Activated T-helper 9 cell treated with anti-CD3 and anti-CD28 coated beads, Interleukin-2, amount 50 U/mL, for 16 hours (primary cell): ENCODE measurements around the gene FBRSL1.

ENCODE experiments used
- DNase-seq: peaks from one replicate; pipeline ENCODE4 v3.0.0-alpha.2; 2020; ENCODE audit warnings: low read depth

The FBRSL1 gene

DNA sequence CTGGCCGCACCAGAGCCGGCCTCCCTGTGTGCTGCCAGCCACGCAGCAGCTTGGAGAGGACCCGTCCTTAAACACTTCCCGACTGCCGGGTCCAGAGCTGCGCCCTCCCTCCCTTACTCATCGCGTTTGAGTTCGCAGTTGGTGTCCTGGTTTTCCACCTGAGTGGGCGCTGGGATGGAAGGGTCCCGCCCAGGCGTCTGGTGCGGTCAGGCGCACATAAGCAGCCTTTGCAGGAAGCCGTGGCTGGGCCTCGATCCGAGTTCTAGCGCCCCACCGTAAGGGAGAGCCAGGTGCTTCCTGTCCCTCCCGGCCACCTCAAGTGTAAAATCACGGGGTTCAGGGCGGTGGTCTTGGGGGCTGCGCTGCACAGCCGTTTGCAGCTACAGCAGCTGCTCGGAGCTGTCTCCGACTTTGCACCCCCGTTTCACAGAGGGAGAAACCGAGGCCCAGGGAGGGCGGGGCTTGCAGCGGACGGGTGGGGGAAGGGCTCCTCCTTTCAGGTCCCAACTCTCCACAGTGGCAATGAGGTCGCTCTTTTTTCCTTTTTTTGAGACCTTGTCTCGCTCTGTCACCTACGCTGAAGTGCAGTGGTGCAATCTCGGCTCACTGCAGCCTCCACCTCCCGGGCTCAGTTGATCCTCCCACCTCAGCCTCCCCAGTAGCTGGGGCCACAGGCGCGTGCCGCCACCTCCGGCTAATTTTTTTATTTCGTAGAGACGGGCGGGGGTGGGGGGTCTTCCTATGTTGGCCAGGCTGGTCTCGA lies 69.1 kb downstream of the FBRSL1 start:
- DNase-seq: no peak

DNA sequence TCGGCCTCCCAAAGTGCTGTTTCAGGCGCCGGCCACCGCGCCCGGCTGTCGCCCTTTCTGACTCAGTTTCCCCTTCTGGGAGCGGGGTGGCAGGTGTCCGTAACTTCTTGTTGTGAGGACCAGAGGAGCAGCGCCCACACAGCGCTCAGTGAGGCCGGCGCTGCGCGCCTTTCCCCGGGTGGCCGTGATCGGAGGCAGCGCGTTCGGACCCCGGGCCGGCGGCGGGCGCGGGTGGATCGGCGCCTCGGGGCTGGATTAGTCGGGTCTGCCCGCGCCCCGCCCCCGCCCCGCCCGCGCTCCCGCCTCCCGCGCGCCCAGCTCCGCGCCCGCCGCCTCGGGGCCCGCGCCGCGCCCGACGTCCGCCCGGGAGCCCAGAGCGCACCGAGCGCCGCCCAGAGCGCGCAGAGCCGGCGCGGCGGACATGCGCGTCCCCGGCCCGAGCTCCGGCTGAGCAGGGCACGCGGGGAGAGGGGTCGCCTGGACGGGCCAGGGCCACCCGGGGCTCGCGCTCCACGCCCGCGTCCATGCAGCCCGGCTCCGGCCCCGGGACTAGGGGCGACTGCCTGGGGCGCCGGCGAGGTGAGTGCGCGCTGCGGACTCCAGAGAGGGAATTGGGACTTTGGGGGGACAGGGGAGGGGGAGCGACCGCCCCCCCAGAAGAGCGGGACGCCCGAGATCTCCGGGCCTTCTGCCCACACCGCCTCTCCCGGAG lies 69.9 kb downstream of the FBRSL1 start:
- DNase-seq: no peak

DNA sequence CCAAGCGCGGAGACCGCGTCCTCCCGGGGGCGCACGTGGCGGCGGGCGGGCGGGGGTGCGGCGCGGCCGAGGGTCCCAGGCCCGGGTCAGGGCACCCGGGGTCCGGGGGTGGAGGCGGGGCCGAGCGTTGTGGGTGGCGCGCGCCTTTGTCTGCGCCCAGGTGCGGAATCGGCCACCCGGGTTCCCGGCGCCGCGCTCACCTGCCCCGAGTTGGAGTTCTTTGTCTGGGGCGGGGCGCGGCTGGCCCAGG lies 70.3 kb downstream of the FBRSL1 start:
- no peak for DNase-seq

DNA sequence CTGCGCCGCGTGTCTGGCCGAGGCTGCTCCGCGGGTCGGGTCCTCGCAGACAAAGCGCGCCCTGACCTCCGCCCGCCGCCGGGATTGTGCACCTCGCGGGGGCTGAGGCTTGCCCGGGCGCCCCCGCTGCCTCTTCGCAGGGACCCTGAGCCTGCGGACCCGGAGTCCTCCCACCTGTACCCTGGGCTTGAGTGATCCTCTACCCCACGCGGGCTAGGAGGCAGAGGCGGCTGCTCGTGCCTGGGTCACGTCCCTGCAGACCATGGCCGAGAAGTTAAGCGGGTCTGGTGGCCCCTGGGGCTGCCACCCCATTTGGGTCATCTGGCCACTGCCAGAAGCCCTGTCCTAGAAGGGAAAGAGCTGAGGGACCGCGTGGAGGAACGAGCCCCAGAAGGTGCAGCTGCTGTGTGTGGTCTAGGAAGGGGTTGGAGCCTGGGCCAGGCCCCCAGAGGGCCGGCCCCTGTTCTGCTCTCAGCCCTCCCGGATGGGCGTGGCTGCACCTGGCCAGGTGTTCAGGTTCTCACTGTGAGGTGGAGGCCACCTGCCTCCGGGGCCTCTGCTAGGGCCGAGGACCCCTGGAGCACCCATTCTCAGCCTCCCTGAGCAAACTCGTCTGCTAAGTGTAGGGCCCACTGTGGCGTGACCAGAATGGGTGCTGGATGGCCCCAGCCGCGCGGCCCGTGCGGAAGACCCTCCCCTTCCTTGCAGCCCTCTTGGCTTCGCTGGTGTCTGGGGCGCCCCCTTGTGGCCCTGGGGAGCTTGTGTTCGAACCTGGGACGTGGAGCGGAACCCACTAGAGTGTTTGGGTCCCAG lies 70.9 kb downstream of the FBRSL1 start:
- DNase-seq: peak; percentile 67
